ENCODE measurements around the gene ABCA2.

Gene ABCA2

GRCh38 chr9:136982232-136983051, 45.6 kb downstream of the ABCA2 start, which contains the start of gene LCNL1:
LCNL1 (plus strand) TSS chr9:136982993; CDS start chr9:136983587, 594 bp downstream.
- DNase-seq = peak in 38 of 56 donors; percentile 40 to 91 (median 72)

- DNase-seq = peak in 40 of 56 donors; percentile 29 to 85 (median 58)
These were observed 46.3 kb downstream of the ABCA2 start for GRCh38 chr9:136981588-136982231.

GRCh38 chr9:136980669-136981478, 47.2 kb downstream of the ABCA2 start:
- peak in 5 of 56 donors; percentile 42 to 73 (median 47) for DNase-seq

GRCh38 chr9:136979769-136980587, 48.1 kb downstream of the ABCA2 start:
- DNase-seq = peak in 5 of 56 donors; percentile 16 to 62 (median 32)

GRCh38 chr9:136978865-136979544, 49.0 kb downstream of the ABCA2 start:
- DNase-seq = peak in 4 of 56 donors; percentile 59 to 72 (median 63)

- DNase-seq = peak in 55 of 56 donors; percentile 34 to 100 (median 90)
These were observed 49.8 kb downstream of the ABCA2 start for GRCh38 chr9:136978073-136978864.

GRCh38 chr9:136977649-136978072, 50.4 kb downstream of the ABCA2 start:
- peak in 1 of 56 donors; percentile 89 for DNase-seq

- DNase-seq = peak; percentile 44 to 98 (median 92)
These were observed 50.8 kb downstream of the ABCA2 start, which contains the start of gene PTGDS for GRCh38 chr9:136977223-136977622. PTGDS (plus strand) TSS chr9:136977504; CDS start chr9:136977579, 75 bp downstream.

GRCh38 chr9:136975644-136976043, 52.4 kb downstream of the ABCA2 start:
- peak in 52 of 56 donors; percentile 29 to 89 (median 67) for DNase-seq

GRCh38 chr9:136974817-136975535, 53.1 kb downstream of the ABCA2 start:
- DNase-seq = peak in 1 of 56 donors; percentile 36

GRCh38 chr9:136973618-136974617, 54.1 kb downstream of the ABCA2 start:
- no peak for DNase-seq

GRCh38 chr9:136972743-136973142, 55.3 kb downstream of the ABCA2 start:
- DNase-seq = no peak

GRCh38 chr9:136972335-136972734, 55.7 kb downstream of the ABCA2 start:
- no peak for DNase-seq

- no peak for DNase-seq
These were observed 56.3 kb downstream of the ABCA2 start for GRCh38 chr9:136971746-136972145.

GRCh38 chr9:136970361-136970760, 57.7 kb downstream of the ABCA2 start:
- no peak for DNase-seq

- DNase-seq = no peak
These were observed 58.3 kb downstream of the ABCA2 start for GRCh38 chr9:136969774-136970173.

GRCh38 chr9:136969150-136969549, 58.9 kb downstream of the ABCA2 start:
- no peak for DNase-seq

Measured in amygdala (tissue), 56 donors.